ENCODE results near the gene CWC15.

Gene CWC15

GRCh38 chr11:94956963-94957362, 16.4 kb downstream of the CWC15 start:
- Histone ChIP-seq H3K27ac (ENCODE audit: low read length) (no peak overlapping the region), H3K9ac (ENCODE audit: low read length) (no peak overlapping the region), H3K4me3 (ENCODE audit: low read length) (no peak overlapping the region), H3K79me2 (ENCODE audit: low read length) (no peaks in the 10 kb centered on the region), H3K27me3 (ENCODE audit: low read depth, low read length) (no peaks in the 10 kb centered on the region), H3K9me3 (ENCODE audit: insufficient read depth, low read length) (no peaks in the 10 kb centered on the region), H3K4me2 (ENCODE audit: low read length) (no peak overlapping the region), H4K20me1 (ENCODE audit: insufficient read depth, low read length) (no peaks in the 10 kb centered on the region), H3K36me3 (replicated peaks; ENCODE audit: low read depth, low read length) (peaks cover 4% of the 10 kb centered on the region), H3K4me1 (ENCODE audit: low read length) (no peaks in the 10 kb centered on the region), H2AFZ (ENCODE audit: low read depth, low read length) (no peak overlapping the region)
- TF ChIP-seq EZH2phosphoT487 (IDR thresholded peaks at IDR 0.05; ENCODE audit: low read depth) (no peak), CTCF (IDR thresholded peaks at IDR 0.05; ENCODE audit: low read depth, low read length) (no peak)

DNA sequence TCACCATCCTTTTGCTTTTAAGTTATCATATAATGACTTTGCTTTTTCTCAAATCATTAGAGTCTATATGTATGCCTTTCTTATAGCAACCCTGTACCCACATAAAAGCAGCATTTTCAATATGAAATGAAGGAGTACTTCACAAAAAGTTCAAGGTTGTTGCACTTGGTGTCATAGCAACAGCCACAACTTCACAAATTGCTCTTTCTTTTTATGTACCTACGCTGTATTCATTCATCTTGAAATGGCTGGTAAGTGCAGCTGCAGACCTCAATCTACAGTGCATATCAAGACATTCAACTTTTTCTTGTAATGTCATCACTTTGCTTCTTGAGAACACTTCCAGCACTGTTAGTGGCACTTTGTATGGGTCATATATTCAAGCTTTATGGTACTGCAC, 18.6 kb downstream of the CWC15 start:
- Histone ChIP-seq H4K20me1 (ENCODE audit: insufficient read depth, low read length) (no peaks in the 10 kb centered on the region), H3K9me3 (ENCODE audit: insufficient read depth, low read length) (no peaks in the 10 kb centered on the region), H3K27ac (ENCODE audit: low read length) (no peak overlapping the region), H3K4me3 (ENCODE audit: low read length) (no peak overlapping the region), H3K4me1 (ENCODE audit: low read length) (no peaks in the 10 kb centered on the region), H2AFZ (ENCODE audit: low read depth, low read length) (no peak overlapping the region), H3K36me3 (replicated peaks; ENCODE audit: low read depth, low read length) (no peaks in the 10 kb centered on the region), H3K79me2 (ENCODE audit: low read length) (no peaks in the 10 kb centered on the region), H3K4me2 (ENCODE audit: low read length) (no peak overlapping the region), H3K9ac (ENCODE audit: low read length) (no peak overlapping the region), H3K27me3 (ENCODE audit: low read depth, low read length) (no peaks in the 10 kb centered on the region)
- no peak for TF ChIP-seq CTCF (IDR thresholded peaks at IDR 0.05; ENCODE audit: low read depth, low read length)
- TF ChIP-seq EZH2phosphoT487 (IDR thresholded peaks at IDR 0.05; ENCODE audit: low read depth) = no peak

DNA sequence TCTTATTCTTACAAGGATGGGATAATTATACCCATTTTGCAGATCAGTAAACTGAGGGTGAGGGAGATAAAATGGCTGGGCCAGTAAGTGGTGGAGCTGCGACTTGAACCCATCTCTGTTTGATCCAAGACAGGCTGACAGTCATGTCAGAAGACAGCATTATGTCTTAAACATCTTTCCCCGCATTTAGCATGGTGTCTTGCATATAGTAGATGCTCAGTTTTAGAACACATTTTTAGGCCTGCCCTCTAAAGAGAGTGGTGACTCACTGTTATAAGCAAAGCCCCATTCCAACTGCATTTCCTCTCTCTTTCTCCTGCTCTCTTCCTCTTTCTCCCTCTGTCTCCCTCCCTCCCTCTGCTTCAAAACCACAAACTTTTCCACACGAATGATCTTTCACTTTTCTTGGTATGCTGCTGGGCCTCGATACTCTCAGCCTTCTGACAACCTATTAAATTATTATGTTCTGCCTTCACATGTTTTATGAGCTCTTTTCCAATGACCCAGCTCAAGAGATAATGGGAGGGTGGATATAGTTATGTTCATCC, 25.2 kb downstream of the CWC15 start:
- no peaks in the 10 kb centered on the region for H3K27me3 ChIP-seq (ENCODE audit: low read depth, low read length)
- no peaks in the 10 kb centered on the region for H3K36me3 ChIP-seq (replicated peaks; ENCODE audit: low read depth, low read length)
- H3K4me2 ChIP-seq (ENCODE audit: low read length) = no peak overlapping the region
- no peak overlapping the region for H3K4me3 ChIP-seq (ENCODE audit: low read length)
- no peaks in the 10 kb centered on the region for H4K20me1 ChIP-seq (ENCODE audit: insufficient read depth, low read length)
- H3K27ac ChIP-seq (ENCODE audit: low read length) = no peak overlapping the region
- no peak for TF ChIP-seq CTCF (IDR thresholded peaks at IDR 0.05; ENCODE audit: low read depth, low read length)
- no peak for TF ChIP-seq EZH2phosphoT487 (IDR thresholded peaks at IDR 0.05; ENCODE audit: low read depth)
- H3K9ac ChIP-seq (ENCODE audit: low read length) = no peak overlapping the region
- H3K79me2 ChIP-seq (ENCODE audit: low read length) = no peaks in the 10 kb centered on the region
- no peaks in the 10 kb centered on the region for H3K4me1 ChIP-seq (ENCODE audit: low read length)
- no peaks in the 10 kb centered on the region for H3K9me3 ChIP-seq (ENCODE audit: insufficient read depth, low read length)
- no peak overlapping the region for H2AFZ ChIP-seq (ENCODE audit: low read depth, low read length)

DNA sequence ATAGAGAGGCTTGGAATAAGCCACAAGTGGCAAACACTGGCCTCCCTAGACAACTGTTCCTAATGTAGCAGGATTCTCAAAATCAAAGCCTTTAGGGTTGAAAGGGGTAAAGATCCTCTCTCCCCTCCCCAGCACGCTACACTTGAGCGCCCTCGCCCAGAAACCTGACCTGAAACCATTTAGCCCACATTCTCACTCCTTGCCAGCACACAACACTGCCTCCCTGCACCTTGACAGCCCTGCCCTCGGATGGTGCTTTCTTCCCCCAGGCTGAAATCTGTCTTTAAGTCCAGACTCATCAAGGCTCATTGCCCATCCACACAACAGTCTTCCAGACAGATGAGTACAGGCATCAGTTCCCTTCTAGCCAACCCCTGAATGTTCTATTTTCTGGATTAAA, 26.5 kb downstream of the CWC15 start:
- TF ChIP-seq CTCF (IDR thresholded peaks at IDR 0.05; ENCODE audit: low read depth, low read length) = no peak
- TF ChIP-seq EZH2phosphoT487 (IDR thresholded peaks at IDR 0.05; ENCODE audit: low read depth) = no peak
- Histone ChIP-seq H2AFZ (ENCODE audit: low read depth, low read length) (no peak overlapping the region), H3K27me3 (ENCODE audit: low read depth, low read length) (no peaks in the 10 kb centered on the region), H3K79me2 (ENCODE audit: low read length) (no peaks in the 10 kb centered on the region), H3K9ac (ENCODE audit: low read length) (no peak overlapping the region), H3K36me3 (replicated peaks; ENCODE audit: low read depth, low read length) (no peaks in the 10 kb centered on the region), H3K9me3 (ENCODE audit: insufficient read depth, low read length) (no peaks in the 10 kb centered on the region), H3K4me1 (ENCODE audit: low read length) (no peaks in the 10 kb centered on the region), H4K20me1 (ENCODE audit: insufficient read depth, low read length) (no peaks in the 10 kb centered on the region), H3K27ac (ENCODE audit: low read length) (no peak overlapping the region), H3K4me2 (ENCODE audit: low read length) (no peak overlapping the region), H3K4me3 (ENCODE audit: low read length) (no peak overlapping the region)

Measured in OCI-LY3 (cell line).